ENCODE measurements around the gene RHOT1. TPM values are rescaled to one million over a fixed set of nuclear protein-coding genes. Genes with fewer than 3 reads are reported as not detected.
"Not testable (repeated sequence)": the region's sequence is repeated elsewhere in the genome, so short reads cannot be mapped to it uniquely, and the experiment has no call there.

The RHOT1 gene
- total RNA-seq, 1 donor from 2014 or later: 46.6 TPM

- intact Hi-C loops (cut with DNase I): no loop called here
- Histone ChIP-seq H3K4me1 (no peaks in the 10 kb centered on the region), H3K27me3 (no peaks in the 10 kb centered on the region), H3K9me3 (no peaks in the 10 kb centered on the region), H3K27ac (no peak overlapping the region), H3K4me3 (no peak overlapping the region), H3K36me3 (no peaks in the 10 kb centered on the region)
- DNase-seq (no peak), ATAC-seq (no peak)
- no peak for TF ChIP-seq CTCF (IDR thresholded peaks at IDR 0.05)
These were observed 5.4 kb upstream of the RHOT1 start for GRCh38 chr17:32136856-32137255.

DNA sequence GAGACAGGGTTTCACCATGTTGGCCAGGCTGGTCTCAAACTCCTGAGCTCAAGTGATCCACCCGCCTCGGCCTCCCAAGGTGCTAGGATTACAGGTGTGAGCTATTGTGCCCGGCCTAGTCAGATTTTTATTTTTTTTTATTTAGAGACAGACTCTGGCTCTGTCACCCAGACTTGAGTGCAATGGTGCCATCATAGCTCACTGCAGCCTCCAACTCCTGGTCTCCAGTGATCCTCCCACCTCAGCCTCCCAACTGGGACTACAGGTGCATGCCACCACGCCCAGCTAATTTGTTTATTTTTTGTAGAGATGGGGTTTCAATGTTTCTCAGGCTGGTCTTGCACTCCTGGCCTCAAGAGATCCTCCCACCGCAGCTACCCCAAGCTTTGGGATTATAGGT is 2.8 kb upstream of the RHOT1 start:
- H3K27me3 ChIP-seq; ATAC-seq; DNase-seq; H3K4me3 ChIP-seq; H3K36me3 ChIP-seq; H3K9me3 ChIP-seq; H3K27ac ChIP-seq; intact Hi-C loops (cut with DNase I): not testable (repeated sequence)
- H3K4me1 ChIP-seq: peaks cover 13% of the 10 kb centered on the region

GRCh38 chr17:32141258-32141657 is 1.0 kb upstream of the RHOT1 start:
- Histone ChIP-seq H3K9me3 (no peaks in the 10 kb centered on the region), H3K4me3 (peak overlapping the region; percentile 91), H3K36me3 (no peaks in the 10 kb centered on the region), H3K27me3 (no peaks in the 10 kb centered on the region), H3K27ac (peak overlapping the region; percentile 97), H3K4me1 (peaks cover 19% of the 10 kb centered on the region)
- ATAC-seq (peak; percentile 58), DNase-seq (no peak)
- TF ChIP-seq CTCF (IDR thresholded peaks at IDR 0.05): no peak
- intact Hi-C loops (cut with DNase I): no loop called here

DNA sequence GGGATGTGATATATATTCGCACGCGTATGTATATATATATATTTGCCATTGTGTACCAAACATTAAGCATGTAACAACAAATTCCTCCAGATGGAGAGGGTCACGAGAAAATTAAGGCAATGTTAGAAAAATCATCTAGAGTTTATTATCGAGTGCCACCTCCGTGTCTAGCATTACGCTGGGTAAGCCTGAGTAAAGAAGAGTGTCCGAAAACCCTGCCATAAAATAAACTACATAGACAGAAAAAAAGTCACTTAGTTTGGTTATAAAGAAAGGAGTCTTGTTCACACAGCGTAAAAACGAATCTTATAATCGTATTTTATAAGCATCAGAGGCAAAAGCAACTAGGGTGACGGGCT is 644 bp upstream of the RHOT1 start:
- Histone ChIP-seq H3K4me1 (peaks cover 19% of the 10 kb centered on the region), H3K9me3 (no peaks in the 10 kb centered on the region), H3K4me3 (peak overlapping the region; percentile 91), H3K27me3 (no peaks in the 10 kb centered on the region), H3K36me3 (no peaks in the 10 kb centered on the region), H3K27ac (peak overlapping the region; percentile 97)
- ATAC-seq (no peak), DNase-seq (no peak)
- intact Hi-C loops (cut with DNase I): no loop called here
- TF ChIP-seq CTCF (IDR thresholded peaks at IDR 0.05): no peak

GRCh38 chr17:32142857-32143526 is 690 bp downstream of the RHOT1 start:
- no peaks in the 10 kb centered on the region for H3K36me3 ChIP-seq
- peak overlapping the region; percentile 91 for H3K4me3 ChIP-seq
- H3K4me1 ChIP-seq: peaks cover 19% of the 10 kb centered on the region
- H3K9me3 ChIP-seq: no peaks in the 10 kb centered on the region
- DNase-seq (peak; percentile 94), ATAC-seq (peak; percentile 80)
- no peaks in the 10 kb centered on the region for H3K27me3 ChIP-seq
- intact Hi-C loops (cut with DNase I): no loop called here
- H3K27ac ChIP-seq: peak overlapping the region; percentile 97
- TF ChIP-seq CTCF (IDR thresholded peaks at IDR 0.05): no peak

- no peak for ATAC-seq
- Histone ChIP-seq H3K4me3 (peak overlapping the region; percentile 91), H3K4me1 (peaks cover 19% of the 10 kb centered on the region), H3K27ac (peak overlapping the region; percentile 97), H3K9me3 (no peaks in the 10 kb centered on the region), H3K36me3 (no peaks in the 10 kb centered on the region), H3K27me3 (no peaks in the 10 kb centered on the region)
- no peak for TF ChIP-seq CTCF (IDR thresholded peaks at IDR 0.05)
- intact Hi-C loops (cut with DNase I): no loop called here
- DNase-seq: no peak
These were observed 1.2 kb downstream of the RHOT1 start for GRCh38 chr17:32143527-32143870.

- intact Hi-C loops (cut with DNase I); H3K27me3 ChIP-seq; ATAC-seq; DNase-seq; H3K36me3 ChIP-seq; H3K9me3 ChIP-seq: not testable (repeated sequence)
- Histone ChIP-seq H3K27ac (peak overlapping the region; percentile 97), H3K4me3 (peak overlapping the region; percentile 91), H3K4me1 (peaks cover 19% of the 10 kb centered on the region)
These were observed 2.1 kb downstream of the RHOT1 start for GRCh38 chr17:32144442-32144841.

Data from upper lobe of right lung (tissue), 1 donor.